ENCODE results near the gene C1QTNF6. TPM values are rescaled to one million over a fixed set of nuclear protein-coding genes. Genes with fewer than 3 reads are reported as not detected.

Gene C1QTNF6
- total RNA-seq, 1 experiment from 2014 or later: 15.2 TPM

- H3K9me2 ChIP-seq (ENCODE audit: insufficient read depth): no peaks in the 10 kb centered on the region
- peak overlapping the region; percentile 13 to 48; a peak in 3 of 4 replicates for H3K4me3 ChIP-seq (replicated peaks in 1 of 2; ENCODE audit: low read depth in 1 of 2, low read length in 2 of 2)
- H3K36me3 ChIP-seq (ENCODE audit: control insufficient read depth in 1 of 2, insufficient read depth in 2 of 2, low read length in 2 of 2): peaks cover 0 to 7% of the 10 kb centered on the region in 2 experiments; a peak in 1 of 4 replicates
- no peak overlapping the region for H2AFZ ChIP-seq (ENCODE audit: low read depth, low read length, poor library complexity, severe bottlenecking)
- H3K4me2 ChIP-seq (ENCODE audit: low read length): peak overlapping the region; percentile 88
- no peak for TF ChIP-seq EZH2phosphoT487 (IDR thresholded peaks at IDR 0.05; ENCODE audit: borderline replicate concordance)
- TF ChIP-seq POLR2AphosphoS5 (IDR thresholded peaks at IDR 0.05; ENCODE audit: low read depth, low read length): 0 out of 2 replicates have a peak, but pooled peaks have one; percentile 10
- TF ChIP-seq CEBPB (IDR thresholded peaks at IDR 0.05; ENCODE audit: low read depth): no peak
- no peak for TF ChIP-seq RAD21 (IDR thresholded peaks at IDR 0.05; ENCODE audit: low read depth)
- TF ChIP-seq TCF7L2 (IDR thresholded peaks at IDR 0.05; ENCODE audit: borderline replicate concordance, extremely low read depth, insufficient read depth, insufficient read length): no peak
- no peak for TF ChIP-seq ZNF274 (IDR thresholded peaks at IDR 0.05; ENCODE audit: low read depth, low read length)
- 0 out of 2 replicates have a peak, but pooled peaks have one; percentile 26 for TF ChIP-seq SP1 (IDR thresholded peaks at IDR 0.05; ENCODE audit: low read depth)
- TF ChIP-seq YY1 (IDR thresholded peaks at IDR 0.05; ENCODE audit: extremely low read depth, insufficient replicate concordance, low read depth, low read length): no peak
- TF ChIP-seq EGR1 (IDR thresholded peaks at IDR 0.05; ENCODE audit: low read depth): peak; percentile 83
- TF ChIP-seq, protein P1, sequence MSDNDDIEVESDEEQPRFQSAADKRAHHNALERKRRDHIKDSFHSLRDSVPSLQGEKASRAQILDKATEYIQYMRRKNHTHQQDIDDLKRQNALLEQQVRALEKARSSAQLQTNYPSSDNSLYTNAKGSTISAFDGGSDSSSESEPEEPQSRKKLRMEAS (IDR thresholded peaks at IDR 0.05): peak; percentile 44; the same call in 1 of the 2 replicates
- ChIA-PET POLR2A (interaction anchor here (1.0 to 1.7 kb wide), 4 partner anchors 12 to 41 kb away, joined by 3 to 10 read pairs (median 6); partner anchors contain the start of genes C1QTNF6 and RAC2), CTCF (interaction anchor here (1.4 to 2.1 kb wide), 2 partner anchors 28 to 32 kb away, joined by 13 to 19 read pairs; no protein-coding TSS in a partner anchor), RAD21 (ENCODE audit: low non-redundant PET in 1 of 2, low total read pairs in 2 of 2, uncharacterized antibody in 2 of 2, unreplicated experiment in 2 of 2) (no interaction called here)
- intact Hi-C loops (cut with micrococcal nuclease): no loop called here
- DNase-seq (ENCODE audit: low read depth, low spot score) (peak; percentile 37), ATAC-seq (peak; percentile 67)
- no peaks in the 10 kb centered on the region for H3K9me3 ChIP-seq (ENCODE audit: control insufficient read depth in 1 of 2, insufficient read depth in 1 of 2, low read depth in 1 of 2, low read length in 2 of 2)
- H3K27me3 ChIP-seq (ENCODE audit: insufficient read depth, low read length): no peaks in the 10 kb centered on the region
- H3K9ac ChIP-seq (ENCODE audit: low read length): peak overlapping the region; percentile 65
- H4K20me1 ChIP-seq (ENCODE audit: insufficient read depth): no peaks in the 10 kb centered on the region
- H3K79me2 ChIP-seq (ENCODE audit: insufficient read depth, low read length): no peaks in the 10 kb centered on the region
- H3K27ac ChIP-seq (ENCODE audit: low read depth, low read length): peak overlapping the region; percentile 55
- H3K4me1 ChIP-seq (ENCODE audit: control insufficient read depth in 1 of 2, insufficient read depth in 2 of 2, low read length in 2 of 2): peaks cover 24 to 41% of the 10 kb centered on the region in 2 experiments
- BruUV-seq (replicated peaks): no TSS peak
Observed at GRCh38 chr22:37228106-37229011, 40.3 kb upstream of the C1QTNF6 start.

All from HCT116 (cell line).